Fibroblast of skin of back (primary cell): ENCODE measurements around the gene B4GALT6.

Source experiments
- DNase-seq: peaks from one replicate; pipeline ENCODE4 v3.0.0-alpha.2; 2013

The B4GALT6 gene

DNA sequence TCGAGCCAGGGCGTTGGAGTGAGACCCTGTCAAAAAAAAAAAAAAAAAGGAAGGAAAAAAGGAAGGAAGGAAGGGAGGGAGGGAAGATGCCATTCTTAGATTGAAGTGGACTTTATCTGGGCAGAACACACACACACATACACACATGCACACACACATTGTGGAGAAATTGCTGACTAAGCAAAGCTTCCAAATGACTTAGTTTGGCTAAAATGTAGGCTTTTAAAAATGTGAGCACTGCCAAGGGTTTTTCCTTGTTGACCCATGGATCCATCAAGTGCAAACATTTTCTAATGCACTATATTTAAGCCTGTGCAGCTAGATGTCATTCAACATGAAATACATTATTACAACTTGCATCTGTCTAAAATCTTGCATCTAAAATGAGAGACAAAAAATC, 93.3 kb downstream of the B4GALT6 start:
- no peak for DNase-seq

DNA sequence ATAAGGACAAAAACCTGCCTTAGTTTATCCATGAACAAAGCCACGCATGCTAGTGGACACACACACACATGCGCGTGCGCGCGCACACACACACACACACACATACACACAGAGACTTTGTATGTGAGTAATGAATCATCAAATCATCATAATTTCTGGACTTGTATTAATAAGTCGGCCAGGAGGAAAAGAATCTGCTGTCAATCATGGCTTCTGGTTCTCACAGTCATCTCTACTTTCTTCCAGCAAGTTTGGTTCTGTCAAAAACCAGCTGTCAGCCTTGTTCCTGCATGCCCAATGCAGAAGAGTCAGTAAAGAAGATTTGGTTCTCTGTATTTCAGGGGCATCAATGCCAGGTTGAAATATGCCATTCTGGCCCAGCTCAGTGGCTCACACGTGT, 93.8 kb downstream of the B4GALT6 start:
- DNase-seq: no peak

DNA sequence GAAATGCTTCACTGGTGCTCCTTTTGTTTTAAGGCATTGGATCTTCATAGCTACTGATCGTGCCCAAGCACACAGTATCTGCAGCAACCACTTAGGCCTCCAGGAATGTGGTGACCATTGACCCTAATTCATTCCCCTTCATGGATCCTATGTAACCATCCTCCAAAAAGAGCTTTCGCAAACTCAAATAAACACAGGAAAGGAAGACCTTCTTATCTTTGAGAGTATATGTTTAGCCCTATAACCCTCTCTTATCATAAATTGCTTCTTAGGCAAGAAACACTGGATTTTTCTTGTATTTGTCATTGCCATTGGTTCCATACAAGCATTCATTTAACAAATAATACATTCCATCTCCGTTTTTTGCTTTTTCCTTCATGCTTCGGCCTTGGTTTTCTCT, 96.9 kb downstream of the B4GALT6 start:
- DNase-seq: no peak

DNA sequence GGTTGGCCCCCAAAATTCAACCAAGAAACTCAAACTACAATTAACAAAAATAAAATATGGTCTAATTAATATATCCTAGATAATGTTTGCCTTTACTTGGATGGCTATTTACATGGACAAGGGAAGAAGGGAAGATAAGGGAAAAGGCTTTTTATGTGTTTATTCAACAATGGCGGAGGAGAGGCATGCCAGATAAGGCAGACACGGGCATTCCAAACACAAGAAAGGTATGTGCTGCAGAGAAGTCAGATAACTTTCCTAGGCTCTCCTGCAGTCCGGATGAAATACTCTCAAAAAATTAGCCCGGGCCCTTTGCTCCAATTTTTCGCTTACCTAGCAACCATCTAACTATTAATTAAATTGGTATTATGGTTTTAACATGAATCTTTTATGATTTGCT, 97.8 kb downstream of the B4GALT6 start:
- no peak for DNase-seq

DNA sequence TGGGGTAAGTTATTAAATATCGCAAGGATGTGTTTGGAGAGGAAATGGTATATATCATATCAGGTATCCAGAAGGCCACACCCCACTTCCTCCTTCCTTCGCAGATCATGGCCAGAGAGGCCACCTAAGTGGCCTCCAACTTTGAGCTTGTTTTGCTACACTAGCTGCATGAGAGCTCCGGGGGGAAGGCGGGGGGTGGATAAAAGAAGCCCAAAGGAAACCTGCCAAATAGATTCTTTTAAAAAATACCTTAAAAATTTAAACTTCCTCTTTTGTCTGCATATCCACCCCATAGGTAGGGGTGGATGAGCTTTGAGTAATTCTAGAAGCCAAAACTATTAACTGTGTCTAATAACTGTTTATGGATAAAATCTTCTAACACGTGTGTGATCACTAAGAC, 98.4 kb downstream of the B4GALT6 start:
- no peak for DNase-seq

DNA sequence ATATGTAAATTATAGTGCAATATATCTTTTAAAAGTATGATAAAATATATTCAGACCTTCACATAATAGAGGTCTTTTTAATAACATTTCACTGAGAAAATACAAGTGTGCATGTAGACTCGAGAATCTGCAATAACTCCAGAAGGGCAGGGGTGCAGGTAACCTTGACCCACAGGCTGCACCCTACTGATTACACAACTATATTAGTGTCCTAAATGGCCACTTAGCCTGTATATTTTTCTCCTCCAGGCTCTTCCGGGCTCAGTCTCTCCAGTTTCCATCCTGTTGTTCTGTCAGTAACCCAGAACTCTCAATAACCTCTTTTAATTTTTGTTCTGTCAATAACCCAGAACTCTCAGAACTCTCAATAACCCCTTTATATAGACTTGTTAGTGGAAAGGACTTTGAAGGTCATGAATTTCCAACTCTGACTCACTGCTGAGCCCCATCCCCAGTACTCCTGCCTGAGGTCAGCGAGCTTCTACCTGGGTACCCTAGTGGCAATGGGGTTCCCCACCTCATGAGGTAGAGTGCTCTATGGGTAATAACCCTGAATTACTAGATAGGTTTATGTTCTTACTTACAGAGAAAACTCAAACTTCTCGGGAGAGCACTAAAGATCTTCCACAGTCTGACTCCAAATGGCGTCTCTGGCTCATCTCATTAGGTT, 101.1 kb downstream of the B4GALT6 start:
- DNase-seq: no peak

DNA sequence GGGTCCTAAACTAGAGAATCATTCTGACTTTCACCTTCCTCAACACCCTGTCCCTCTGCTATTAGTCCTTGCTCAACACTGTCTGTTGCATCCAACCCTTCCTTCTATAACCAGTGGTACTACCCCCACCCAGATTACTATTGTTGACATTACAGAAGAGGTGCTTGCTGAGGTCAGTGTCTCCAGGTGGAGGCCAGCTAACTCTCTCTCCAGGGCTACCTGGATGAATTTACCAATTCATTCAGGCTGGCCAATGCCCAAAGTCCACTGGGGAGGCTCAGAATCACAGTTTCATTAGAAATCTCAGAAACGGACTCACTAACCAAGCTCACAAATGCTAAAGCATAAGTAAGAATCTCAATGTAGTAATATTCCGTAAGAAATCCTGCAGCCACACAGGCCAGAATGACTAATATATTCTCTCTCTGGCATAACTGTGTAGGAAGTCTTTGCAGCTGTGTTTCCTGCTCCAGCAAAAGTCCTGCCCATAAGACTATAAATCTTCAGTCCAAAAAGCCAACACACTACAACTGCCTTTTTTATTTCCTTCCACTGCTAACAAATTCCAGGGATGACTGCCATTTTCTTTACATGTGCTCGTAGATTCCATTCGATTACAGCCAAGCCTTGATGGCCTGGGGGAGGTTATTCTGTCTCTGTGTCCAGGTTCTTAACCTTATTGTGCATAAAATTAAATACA, 102.7 kb downstream of the B4GALT6 start:
- no peak for DNase-seq

DNA sequence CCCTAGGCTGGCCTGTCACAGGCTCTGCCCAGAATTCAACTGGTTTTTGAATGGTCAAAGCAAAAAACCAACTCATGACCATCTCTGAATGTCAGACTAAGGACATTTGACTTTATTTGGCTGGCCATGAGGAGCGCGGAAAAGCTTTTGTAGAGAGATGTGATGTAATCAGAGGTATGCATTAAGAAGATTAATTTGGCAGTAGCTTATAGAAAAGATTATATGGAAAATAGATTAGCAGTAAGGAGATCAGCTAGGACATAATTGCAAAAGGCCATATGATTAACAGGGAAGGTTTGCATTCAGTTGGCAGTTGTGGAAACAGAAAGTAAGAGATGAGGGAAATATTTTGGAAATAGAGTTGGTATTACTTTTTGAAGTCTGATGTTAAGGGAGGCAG, 105.0 kb downstream of the B4GALT6 start:
- DNase-seq: no peak

DNA sequence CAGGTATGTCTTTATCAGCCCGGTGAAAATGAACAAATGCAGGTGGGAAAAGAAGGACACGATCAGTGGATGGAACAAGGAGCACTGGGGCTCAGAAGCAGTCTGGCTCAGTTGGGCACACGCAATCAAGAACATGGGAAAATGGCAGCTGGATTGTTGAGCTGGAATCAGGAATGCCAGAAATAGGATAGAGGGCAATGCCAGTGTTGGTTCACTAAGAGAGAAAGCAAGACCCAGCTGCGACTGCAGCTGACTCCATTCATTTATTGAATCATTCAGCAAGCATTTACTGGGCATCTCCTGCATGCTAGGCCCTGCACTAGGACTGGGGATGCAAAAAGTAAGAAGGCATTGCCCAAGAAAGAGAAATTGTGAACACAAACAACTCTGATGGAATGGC, 106.3 kb downstream of the B4GALT6 start:
- no peak for DNase-seq

DNA sequence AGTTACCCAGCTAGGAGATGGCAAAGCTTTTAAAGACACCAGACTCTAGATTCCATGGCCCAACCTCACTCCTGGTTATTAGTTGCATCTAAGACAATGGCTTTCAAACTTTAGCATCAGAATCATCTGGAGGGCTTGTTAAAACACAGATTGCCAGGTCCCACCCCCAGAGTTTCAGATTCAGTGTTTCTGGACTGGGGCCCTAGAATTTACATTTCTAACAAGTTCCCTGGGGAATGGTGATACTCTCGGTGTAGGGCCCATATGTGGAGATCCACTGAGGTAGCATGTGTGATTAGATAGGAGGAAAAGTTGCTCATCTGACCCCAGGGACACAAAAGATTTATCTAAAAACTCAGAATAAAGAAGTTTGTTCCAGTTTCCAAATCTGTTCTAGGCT, 107.2 kb downstream of the B4GALT6 start:
- DNase-seq: no peak

DNA sequence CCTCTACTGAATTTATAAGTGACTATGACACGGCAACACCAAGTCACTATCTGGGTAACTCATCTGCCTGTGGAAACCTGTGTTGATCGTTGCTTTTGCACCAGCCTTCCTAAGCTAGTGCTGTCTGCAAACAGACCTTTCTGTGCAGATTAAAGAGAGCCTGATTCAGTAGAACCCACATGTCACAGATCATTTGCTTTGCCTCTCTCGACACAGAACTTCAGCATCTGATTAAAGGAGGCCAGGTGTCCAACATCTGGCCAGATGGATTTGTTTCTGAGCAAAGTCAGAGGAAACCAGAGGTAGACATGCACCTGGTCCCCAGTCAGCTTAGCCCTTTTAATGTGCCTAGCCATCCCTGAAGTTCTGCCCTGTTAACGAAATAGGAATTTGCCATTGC, 107.7 kb downstream of the B4GALT6 start:
- DNase-seq: no peak

DNA sequence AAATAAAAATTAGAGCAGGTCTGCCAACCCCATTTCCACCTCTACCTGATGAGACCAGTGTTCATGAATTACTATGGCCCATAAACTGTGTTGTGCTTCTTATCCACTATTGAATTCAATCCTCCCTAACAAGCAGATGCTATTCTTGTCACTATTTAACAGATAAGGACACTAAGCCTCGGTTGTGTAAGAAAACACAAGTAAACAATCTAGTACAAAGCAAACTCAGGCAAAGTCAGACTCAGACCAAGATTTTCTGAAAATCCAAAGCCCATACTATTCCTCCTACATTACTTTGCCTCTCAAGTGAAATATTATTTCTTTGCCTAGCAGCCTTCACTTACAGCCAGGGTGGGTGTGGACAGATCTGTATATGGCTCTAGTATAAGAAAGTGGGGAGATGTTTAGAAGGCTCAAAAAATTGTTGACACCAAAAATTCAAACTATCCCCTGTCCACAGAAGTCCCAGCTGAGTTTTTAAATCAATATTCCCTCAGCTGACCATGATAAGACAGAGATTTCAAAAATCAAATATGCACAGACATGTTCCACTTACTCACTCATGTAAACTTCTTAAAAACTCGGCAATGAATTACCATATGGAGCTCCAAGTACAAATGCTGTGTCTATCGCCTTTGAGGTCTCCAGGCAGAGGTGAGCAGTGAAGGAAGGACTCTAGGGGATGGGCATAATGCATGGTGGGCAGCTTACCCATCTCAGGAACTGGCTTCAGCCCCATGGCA, 108.7 kb downstream of the B4GALT6 start:
- DNase-seq: no peak

DNA sequence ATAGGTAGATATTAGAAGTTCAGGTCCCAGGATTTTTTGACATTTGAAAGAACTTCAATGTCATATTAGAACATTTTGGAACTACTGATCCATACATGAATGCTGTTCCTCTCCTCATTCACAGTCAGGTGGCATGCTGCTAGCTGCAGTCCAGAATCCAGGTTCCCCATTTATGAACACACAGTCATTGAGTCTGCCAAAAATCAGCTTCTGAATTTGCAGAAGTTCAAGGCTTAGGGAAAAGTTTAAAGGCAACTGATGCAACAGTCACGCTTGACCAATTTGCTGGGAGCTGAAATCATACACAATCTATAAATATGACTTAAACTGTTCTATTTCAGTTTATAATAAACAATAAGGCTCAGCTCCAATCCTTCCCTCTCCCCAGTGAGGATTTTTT, 110.0 kb downstream of the B4GALT6 start:
- no peak for DNase-seq
